ENCODE results near the gene USP5. TPM values are rescaled to one million over a fixed set of nuclear protein-coding genes. Genes with fewer than 3 reads are reported as not detected.

USP5 gene
- polyA plus RNA-seq, 1 donor (not counting 4 experiments of a cell fraction or from before 2014, with no cell fraction given): 58.3 TPM

- DNase-seq (ENCODE audit: low read depth, low spot score) (no peak), FAIRE-seq (no peak)
- peaks cover 10% of the 10 kb centered on the region for H3K4me1 ChIP-seq (ENCODE audit: control insufficient read depth, extremely low read depth, insufficient read depth, low read length)
- H2AFZ ChIP-seq (ENCODE audit: control insufficient read depth, low read length): no peak overlapping the region
- H3K27ac ChIP-seq (ENCODE audit: control insufficient read depth, insufficient read depth, low read length): no peak overlapping the region
- no peak overlapping the region for H3K4me3 ChIP-seq (ENCODE audit: control insufficient read depth in 2 of 3, extremely low read depth in 1 of 3, insufficient read depth in 2 of 3, low read depth in 1 of 3, low read length in 3 of 3)
- H3K4me2 ChIP-seq (ENCODE audit: control insufficient read depth, extremely low read depth, insufficient read depth, low read depth, low read length): no peak overlapping the region
- no peaks in the 10 kb centered on the region for H3K79me2 ChIP-seq (ENCODE audit: control insufficient read depth, insufficient read depth, low read length)
- H3K9me3 ChIP-seq (ENCODE audit: control insufficient read depth, low read depth, low read length): no peaks in the 10 kb centered on the region
- H3K36me3 ChIP-seq (ENCODE audit: control insufficient read depth in 2 of 2, extremely low read depth in 1 of 2, insufficient read depth in 2 of 2, low read length in 2 of 2): no peaks in the 10 kb centered on the region
- no peaks in the 10 kb centered on the region for H4K20me1 ChIP-seq (ENCODE audit: control insufficient read depth, extremely low read depth, insufficient read depth, low read length)
- no peaks in the 10 kb centered on the region for H3K9me1 ChIP-seq (ENCODE audit: control insufficient read depth, extremely low read depth, insufficient read depth, low read length)
- no peaks in the 10 kb centered on the region for H3K27me3 ChIP-seq (ENCODE audit: control insufficient read depth, extremely low read depth, insufficient read depth, low read length)
- no peak for TF ChIP-seq EZH2 (IDR thresholded peaks at IDR 0.05; ENCODE audit: low read length)
- TF ChIP-seq CTCF (optimal IDR thresholded peaks at IDR 0.05 in 1 of 3, IDR thresholded peaks at IDR 0.05 in 1 of 3, conservative IDR thresholded peaks at IDR 0.05 in 1 of 3; ENCODE audit: extremely low read depth in 1 of 3, insufficient read depth in 2 of 3, low read length in 3 of 3): no peak
- H3K9ac ChIP-seq (ENCODE audit: control insufficient read depth, extremely low read depth, insufficient read depth, low read length): no peak overlapping the region
- dilution Hi-C loops (cut with MboI; ENCODE audit: extremely low pct_ligation_motif_present, low sequenced_read_pairs): no loop called here
Measured at GRCh38 chr12:6894321-6894720, 42.4 kb downstream of the USP5 start.

- Histone ChIP-seq H3K27ac (ENCODE audit: control insufficient read depth, insufficient read depth, low read length) (no peak overlapping the region), H3K9ac (ENCODE audit: control insufficient read depth, extremely low read depth, insufficient read depth, low read length) (no peak overlapping the region), H3K9me1 (ENCODE audit: control insufficient read depth, extremely low read depth, insufficient read depth, low read length) (no peaks in the 10 kb centered on the region), H2AFZ (ENCODE audit: control insufficient read depth, low read length) (no peak overlapping the region), H4K20me1 (ENCODE audit: control insufficient read depth, extremely low read depth, insufficient read depth, low read length) (no peaks in the 10 kb centered on the region), H3K4me1 (ENCODE audit: control insufficient read depth, extremely low read depth, insufficient read depth, low read length) (no peaks in the 10 kb centered on the region), H3K4me3 (ENCODE audit: control insufficient read depth in 2 of 3, extremely low read depth in 1 of 3, insufficient read depth in 2 of 3, low read depth in 1 of 3, low read length in 3 of 3) (no peak overlapping the region), H3K4me2 (ENCODE audit: control insufficient read depth, extremely low read depth, insufficient read depth, low read depth, low read length) (no peak overlapping the region), H3K36me3 (ENCODE audit: control insufficient read depth in 2 of 2, extremely low read depth in 1 of 2, insufficient read depth in 2 of 2, low read length in 2 of 2) (no peaks in the 10 kb centered on the region), H3K79me2 (ENCODE audit: control insufficient read depth, insufficient read depth, low read length) (no peaks in the 10 kb centered on the region), H3K27me3 (ENCODE audit: control insufficient read depth, extremely low read depth, insufficient read depth, low read length) (no peaks in the 10 kb centered on the region), H3K9me3 (ENCODE audit: control insufficient read depth, low read depth, low read length) (no peaks in the 10 kb centered on the region)
- TF ChIP-seq CTCF (optimal IDR thresholded peaks at IDR 0.05 in 1 of 3, IDR thresholded peaks at IDR 0.05 in 1 of 3, conservative IDR thresholded peaks at IDR 0.05 in 1 of 3; ENCODE audit: extremely low read depth in 1 of 3, insufficient read depth in 2 of 3, low read length in 3 of 3) (no peak), EZH2 (IDR thresholded peaks at IDR 0.05; ENCODE audit: low read length) (no peak)
- DNase-seq (ENCODE audit: low read depth, low spot score) (no peak), FAIRE-seq (no peak)
- dilution Hi-C loops (cut with MboI; ENCODE audit: extremely low pct_ligation_motif_present, low sequenced_read_pairs): no loop called here
Measured at GRCh38 chr12:6896846-6897435, 45.0 kb downstream of the USP5 start.
